Stimulated activated CD8-positive, alpha-beta memory T cell treated with anti-CD3 and anti-CD28 coated beads, Interleukin-15, amount 100 ng/mL, for 24 hours (primary cell): ENCODE measurements around the gene TRIM27.
"Not testable (repeated sequence)": the region's sequence is repeated elsewhere in the genome, so short reads cannot be mapped to it uniquely, and the experiment has no call there.

Source experiments
- DNase-seq: peaks from one replicate; pipeline ENCODE4 v3.0.0-alpha.2; 2020; ENCODE audit warnings: low read depth

Gene TRIM27

DNA sequence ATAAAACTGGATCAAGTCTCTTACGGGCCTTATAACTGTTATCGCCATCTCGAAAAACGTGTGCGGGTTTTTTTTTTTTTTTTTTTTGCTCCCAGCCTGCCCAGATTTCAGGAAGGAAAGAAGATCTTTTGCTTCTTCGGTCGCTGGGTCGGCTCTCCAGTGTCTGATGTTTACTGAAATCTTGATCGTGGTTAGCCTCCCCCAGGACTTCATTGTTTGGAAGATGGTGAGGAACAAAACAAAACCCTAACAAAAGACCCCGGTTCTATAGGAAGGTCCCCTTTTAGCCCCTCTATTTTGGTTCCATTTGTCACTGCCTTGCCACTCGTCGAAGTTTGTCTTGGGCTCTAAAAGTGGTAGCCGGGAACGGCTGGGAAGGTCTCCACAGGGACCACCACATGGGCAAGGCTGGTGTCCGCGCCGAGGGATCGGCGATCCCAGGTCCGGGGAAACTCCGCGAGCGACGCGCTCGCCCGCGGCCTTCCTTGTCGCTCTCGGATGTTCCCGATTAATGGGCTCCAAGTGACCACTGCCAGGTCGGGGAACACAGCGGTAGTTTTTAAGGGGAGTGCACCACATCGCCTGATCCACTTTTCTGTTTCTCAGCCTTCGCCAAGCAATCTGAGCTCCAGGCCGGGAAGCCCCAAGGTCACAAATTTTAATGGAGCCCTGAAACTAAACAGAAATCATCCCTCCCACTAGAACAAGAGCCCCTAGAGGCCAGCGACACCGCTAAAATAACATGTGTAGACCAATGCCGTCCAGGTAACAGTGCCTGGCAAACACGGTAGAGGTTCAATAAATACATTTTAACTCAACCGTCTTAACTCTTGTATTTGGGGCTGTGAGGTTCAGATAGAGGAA, 27.0 kb downstream of the TRIM27 start:
- no peak for DNase-seq

DNA sequence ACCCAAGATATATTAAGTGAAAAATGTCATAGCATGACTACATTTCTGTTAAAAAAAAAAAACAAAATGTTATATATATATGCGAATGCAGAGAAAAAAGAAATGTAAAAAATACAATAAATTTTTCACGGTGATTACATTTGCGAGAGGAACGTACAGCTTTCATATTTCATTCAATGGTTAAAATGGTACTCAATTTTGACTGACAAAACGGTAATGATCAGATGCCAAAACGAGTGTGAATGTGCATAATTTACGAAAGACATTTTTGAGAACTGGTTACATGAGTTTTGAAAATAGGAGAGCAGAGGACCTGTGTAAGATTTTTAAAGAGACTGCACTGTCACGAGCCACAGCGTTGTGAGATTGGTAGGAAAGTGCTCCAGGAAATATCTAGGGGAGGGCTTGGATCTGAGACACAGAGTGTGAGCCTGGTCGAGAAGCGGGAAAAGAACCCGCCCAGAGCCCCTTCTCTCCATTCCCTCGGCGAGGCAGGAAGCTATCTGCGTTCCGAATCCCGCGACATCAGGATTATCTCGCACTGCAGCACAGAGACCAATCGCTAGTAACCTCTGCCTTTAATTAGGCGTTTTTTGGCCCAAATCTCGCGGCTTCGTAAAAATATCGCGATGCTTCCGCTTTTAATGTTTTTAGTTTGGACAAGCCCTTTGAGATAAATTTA, 28.5 kb downstream of the TRIM27 start:
- DNase-seq, result peak; percentile 60

DNA sequence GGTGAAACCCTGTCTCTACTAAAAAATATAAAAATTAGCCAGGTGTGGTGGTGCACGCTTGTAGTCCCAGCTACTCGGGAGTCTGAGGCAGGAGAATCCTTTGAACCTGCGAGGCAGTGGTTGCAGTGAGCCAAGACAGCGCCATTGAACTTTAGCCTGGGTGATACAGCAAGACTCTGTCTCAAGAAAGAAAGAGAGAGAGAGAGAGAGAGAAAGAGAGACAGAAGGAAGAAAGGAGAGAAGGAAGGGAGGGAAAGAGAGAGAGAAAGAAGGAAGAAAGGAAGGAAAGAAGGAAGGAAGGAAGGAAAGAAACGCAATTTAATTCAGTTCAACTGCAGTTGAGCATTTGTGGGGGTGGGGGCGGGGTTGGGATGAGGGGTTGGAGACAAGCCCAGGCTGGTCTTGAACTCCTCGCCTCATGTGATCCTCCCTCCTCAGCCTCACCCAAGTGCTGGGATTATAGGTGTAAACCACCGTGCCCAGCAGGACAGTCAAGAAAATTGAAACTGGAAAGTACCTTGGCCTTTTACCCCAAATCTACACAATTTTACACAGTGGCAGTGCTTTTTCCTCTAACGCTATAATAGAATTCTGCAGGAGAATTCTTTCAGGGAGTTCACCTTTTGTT, 30.5 kb downstream of the TRIM27 start:
- DNase-seq, result no peak

DNA sequence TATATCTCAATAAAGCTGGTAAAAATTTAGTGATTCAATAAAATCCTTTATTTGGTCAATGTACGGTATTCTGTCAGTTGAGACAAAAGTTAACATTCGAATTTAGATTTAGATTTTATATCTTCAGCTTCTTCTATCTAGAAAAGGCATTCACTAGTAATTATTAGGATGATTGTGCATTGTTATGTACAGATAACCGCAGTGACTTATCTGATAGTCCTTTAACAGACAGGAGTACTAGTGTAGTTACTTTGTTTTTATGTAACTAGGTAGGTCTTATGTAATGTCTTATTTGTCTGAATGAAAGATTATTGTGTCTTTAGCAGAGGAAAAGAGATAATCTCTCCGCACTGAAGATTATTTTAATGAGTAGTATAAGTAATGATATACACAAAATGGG, 31.3 kb downstream of the TRIM27 start:
- DNase-seq, result no peak

DNA sequence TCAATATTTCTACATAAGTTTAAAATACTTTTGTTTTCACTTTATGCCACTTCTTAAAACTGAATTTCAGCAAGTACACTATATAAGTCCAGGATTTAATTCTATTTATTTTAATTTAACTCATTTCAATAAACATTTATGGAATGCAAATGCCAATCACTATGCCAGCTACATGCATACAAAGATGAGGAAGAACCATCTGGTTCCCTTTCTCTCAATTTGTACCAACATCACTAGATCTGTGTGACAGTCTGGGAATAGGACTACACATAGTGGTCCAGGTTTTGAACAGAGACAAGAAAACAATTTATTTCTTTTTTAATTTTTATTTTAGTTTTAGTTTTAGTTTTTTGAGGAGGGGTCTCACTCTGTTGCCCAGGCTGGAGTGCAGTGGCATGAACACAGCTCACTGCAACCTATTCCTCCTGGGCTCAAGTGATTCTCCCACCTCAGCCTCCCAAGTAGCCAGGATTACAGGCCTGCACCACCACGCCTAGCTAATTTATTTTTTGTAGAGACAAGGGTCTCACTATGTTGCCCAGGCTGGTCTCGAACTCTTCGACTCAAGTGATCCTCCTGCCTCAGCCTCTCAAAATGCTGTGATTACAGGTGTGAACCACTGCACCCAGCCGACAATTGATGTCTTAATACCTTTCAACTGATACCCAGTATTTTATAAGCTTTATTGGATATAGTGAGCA, 35.8 kb downstream of the TRIM27 start:
- DNase-seq, result no peak

DNA sequence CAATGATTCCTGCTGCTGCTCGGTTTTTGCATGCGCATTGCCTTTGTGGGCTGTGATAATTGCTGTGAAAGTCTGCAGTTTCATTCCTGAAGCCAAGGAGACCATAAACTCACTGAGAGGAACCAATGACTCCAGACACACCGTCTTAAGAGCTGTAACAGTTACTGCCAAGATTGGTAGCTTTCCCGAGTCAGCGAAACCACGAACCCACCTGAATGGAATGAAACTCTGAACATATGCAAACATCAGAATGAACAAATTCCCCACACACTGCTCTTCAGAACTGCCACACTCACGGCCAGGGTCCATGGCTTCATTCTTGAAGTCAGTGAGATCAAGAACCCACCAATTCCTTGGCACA, 37.7 kb downstream of the TRIM27 start:
- DNase-seq, result no peak

DNA sequence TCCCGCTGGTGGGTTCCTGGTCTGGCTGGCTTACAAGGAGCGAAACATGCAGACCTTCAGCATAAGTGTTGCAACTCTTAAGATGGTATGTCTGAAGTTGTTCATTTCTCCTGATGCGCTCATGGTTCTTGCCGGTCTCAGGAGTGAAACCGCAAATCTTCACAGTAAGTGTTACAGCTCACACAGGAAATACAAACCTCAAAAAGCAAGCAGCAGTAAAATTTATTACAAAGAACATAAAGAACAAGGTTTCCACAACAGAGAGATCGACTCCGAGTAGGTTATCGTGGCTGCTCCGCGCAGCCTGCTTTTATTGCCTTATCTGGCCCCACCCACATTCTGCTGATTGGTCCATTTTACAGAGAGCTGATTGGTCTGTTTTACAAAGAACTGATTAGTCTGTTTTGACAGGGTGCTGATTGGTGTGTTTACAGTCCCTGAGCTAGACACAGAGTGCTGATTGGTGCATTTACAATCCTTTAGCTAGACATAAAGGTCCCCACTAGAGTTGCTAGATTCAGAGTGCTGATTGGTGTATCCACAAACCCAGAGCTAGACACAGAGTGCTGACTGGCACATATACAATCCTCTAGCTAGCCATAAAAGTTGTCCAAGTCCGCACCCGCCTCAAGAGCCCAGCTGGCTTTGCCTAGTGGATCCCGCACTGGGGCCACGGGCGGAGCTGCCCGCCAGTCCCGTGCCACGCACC, 39.2 kb downstream of the TRIM27 start:
- no peak for DNase-seq

DNA sequence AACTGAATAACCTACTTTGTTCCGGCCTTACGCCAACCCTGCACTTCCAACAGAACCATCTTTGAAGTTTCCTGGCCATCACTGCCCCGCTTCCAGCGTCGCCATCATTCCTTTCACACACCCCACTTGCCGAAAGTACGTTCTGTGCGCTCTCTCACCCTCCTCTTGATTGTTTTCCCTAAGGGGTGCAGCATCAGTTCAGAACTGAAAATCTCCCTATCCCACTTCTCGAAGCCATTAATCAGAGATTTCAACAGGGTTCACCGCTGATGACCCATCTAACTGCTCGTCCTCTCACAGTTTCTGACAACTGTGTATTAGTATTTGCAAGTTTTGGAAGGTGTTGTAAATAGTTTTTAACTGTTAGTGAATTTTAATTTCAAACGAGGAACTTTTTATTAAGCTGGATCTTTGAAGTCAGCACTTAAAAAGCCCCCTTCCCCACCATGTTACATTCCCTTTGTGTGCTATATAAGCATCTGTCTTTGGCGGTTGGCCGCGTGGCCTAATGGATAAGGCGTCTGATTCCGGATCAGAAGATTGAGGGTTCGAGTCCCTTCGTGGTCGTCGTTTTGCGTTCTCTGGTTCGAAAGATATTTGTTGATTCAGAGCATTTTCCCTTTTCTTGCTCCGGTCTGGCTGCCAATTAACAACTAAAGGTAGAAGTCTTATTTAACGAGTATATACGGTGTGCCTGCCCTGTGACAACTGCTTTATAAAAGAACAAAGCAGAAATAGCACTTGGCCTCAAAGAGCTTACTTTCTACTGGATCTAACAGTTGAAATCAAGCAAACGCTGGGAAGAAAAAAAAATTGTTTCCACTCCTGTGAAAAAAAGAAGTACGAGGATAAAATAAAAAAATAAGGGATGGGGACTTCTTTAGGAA, 42.6 kb downstream of the TRIM27 start:
- peak; percentile 51 for DNase-seq

DNA sequence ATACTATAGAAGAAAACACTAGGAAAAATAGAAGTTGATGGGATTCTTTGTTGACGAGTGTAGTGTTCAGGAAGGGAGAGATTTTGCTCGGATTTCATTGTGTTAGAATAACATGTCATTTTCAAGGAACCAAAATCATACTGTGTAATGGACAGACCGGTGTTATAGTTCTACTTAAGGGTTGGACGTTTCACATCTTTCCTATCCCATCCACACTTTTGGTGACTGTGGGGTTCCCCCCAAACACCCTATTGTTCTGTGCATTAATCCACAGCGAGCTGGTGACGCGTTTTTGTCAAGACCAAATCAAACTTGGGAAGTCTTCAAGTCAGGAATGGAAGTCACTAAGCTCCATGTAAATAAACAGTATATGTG, 43.3 kb downstream of the TRIM27 start:
- DNase-seq, result no peak

DNA sequence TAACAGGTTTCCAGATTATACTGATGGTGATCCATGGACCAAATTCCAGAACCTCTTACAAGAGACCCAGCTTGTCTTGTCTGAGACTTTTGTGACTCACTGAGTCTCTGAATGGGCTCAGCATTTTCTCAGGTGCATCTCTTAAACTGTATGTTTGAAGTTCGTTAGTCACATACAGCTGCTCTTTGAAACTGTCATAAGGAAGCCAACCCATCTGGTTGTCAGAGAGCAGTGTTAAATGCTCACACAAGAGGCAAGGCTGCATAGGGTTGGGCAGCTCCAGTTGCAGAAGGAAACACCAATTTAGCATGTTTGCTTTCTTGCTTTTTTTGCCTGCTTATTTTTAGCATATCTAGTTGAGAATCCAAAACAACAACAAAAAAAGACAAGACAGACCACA, 47.1 kb downstream of the TRIM27 start:
- DNase-seq, result no peak

DNA sequence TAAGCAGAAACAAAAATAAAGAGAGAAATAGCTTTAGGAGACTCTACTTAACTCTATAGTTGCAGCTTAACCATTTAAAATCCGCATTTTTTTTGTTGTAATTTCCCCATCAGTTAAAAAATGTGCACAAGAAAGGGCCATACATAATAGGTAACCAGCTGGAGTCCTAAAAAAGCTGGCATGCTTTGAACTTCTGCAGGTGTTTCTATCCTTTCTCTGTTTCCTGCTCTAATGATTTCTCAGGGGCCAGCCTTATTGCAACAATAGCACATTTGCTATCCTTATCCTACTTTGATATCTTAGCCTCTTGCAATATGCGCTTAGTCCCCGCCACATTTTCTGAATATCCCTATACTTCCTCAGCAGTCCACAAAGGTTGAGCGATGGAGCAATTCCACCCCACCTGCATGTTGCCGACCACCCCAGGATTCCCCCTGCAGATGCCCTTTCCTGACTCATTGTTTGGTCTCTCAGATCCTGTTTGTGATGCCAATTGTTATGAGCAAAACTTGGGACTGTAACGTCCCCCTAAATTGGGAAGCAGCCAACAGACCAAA, 48.5 kb downstream of the TRIM27 start:
- no peak for DNase-seq

DNA sequence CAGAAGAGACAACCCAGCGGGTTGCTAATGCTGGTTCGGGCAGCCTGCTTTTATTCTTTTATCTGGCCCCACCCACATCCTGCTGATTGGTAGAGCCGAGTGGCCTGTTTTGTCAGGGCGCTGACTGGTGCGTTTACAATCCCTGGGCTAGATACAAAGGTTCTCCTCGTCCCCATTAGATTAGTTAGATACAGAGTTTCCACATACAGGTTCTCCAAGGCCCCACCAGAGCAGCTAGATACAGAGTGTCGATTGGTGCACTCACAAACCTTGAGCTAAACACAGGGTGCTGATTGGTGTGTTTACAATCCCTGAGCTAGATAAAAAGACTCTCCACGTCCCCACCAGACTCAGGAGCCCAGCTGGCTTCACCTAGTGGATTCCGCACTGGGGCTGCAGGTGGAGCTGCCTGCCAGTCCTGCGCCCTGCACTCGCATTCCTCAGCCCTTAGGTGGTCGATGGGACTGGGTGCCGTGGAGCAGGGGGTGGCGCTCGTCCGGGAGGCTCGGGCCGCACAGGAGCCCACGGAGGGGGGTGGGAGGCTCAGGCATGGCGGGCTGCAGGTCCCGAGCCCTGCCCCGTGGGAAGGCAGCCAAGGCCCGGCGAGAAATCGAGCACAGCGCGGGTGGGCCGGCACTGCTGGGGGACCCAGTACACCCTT, 51.5 kb downstream of the TRIM27 start:
- not testable (repeated sequence) for DNase-seq

DNA sequence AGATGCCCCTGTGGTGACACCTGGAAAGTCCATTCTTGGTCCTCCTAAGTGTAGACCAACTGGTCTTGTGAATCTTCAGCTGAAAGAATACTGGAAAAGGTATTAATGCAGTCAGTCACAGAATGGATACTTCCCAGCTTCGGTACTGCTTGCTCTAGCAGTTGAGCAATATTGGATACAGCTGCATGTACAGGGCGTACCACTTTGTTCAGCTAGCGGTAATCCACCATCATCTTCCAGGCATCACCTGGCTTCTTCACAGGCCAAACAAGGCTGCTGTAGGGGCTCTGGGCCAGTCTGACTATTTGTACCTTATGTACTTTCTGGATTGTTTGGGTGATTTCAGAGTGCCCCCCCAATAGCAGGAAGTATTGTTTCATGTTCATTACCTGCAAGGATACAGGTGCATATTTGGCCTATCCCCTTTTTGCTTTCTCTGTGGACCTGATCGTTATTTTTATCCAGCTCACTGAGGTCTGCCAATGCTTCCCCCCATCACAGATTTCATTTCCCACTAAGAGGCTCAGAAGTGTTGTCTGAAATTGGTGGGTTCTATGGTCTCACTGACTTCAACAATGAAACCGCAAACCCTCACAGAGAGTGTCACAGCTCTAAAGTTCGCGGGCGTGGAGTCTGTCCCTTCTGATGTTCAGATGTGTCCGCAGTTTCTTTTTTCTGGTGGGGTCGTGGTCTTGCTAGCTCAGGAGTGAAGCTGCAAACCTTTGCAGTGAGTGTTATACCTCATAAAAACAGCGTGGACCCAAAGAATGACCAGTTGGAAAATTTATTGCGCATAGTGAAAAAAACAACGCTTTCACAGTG, 52.2 kb downstream of the TRIM27 start:
- DNase-seq, result no peak

DNA sequence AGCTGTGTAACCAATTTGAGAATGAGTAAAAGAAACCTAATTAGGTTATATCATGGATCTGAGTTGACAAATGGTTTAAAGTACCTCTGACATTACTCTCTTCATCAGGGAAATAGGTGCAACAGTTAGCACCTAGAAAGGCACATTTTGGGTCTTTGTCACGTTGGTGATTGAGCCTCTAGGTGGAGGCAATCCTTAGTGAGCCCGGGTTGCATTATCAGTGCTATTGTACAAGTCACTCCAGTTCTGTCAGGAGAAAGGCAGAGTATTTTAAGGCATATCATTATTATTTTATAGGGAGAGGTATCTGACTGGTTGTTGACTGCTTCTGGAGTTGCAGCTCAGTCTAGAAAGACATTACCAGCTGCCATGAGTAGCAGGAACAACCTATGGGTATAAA, 54.9 kb downstream of the TRIM27 start:
- DNase-seq, result no peak

DNA sequence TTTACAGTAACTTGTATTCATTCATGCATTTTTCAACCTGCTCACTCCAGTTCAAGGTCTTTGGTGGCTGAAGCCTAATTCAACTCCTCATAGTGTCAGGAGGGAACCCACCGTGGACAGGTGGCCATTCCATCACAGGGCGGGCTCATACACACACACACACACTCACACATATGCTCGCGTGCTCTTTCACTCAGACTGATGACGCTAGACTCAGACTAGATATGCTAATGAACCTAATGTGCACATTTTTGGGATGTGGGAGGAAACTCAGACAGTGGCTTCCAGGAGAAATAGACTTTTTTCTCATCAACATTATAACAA, 56.7 kb downstream of the TRIM27 start:
- no peak for DNase-seq

DNA sequence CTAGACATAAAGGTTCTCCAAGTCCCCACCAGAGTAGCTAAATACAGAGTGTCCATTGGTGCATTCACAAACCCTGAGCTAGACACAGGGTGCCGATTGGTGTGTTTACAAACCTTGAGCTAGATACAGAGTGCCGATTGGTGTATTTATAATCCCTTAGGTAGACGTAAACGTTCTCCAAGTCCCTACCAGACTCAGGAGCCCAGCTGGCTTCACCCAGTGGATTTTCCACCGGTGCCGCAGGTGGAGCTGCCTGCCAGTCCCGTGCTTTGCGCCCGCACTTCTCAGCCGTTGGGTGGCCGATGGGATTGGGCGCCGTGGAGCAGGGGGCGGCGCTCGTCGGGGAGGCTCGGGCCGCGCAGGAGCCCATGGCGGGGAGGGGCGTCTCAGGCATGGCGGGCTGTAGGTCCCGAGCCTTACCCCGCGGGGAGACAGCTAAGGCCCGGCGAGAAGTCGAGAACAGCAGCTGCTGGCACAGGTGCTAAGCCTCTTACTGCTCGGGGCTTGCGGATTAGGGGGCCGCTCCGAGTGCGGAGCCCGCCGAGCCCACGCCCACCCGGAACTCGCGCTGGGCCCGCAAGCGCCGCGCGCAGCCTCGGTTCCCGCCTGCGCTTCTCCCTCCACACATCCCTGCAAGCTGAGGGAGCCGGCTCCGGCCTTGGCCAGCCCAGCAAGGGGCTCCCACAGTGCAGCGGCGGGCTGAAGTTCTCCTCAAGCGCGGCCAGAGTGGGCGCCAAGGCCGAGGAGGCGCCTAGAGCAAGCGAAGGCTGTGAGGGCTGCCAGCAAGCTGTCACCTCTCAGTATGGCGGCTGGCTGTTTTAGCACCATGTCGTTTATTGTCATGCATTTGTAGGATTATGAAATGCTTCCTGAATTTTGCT, 57.3 kb downstream of the TRIM27 start:
- peak; percentile 41 for DNase-seq

DNA sequence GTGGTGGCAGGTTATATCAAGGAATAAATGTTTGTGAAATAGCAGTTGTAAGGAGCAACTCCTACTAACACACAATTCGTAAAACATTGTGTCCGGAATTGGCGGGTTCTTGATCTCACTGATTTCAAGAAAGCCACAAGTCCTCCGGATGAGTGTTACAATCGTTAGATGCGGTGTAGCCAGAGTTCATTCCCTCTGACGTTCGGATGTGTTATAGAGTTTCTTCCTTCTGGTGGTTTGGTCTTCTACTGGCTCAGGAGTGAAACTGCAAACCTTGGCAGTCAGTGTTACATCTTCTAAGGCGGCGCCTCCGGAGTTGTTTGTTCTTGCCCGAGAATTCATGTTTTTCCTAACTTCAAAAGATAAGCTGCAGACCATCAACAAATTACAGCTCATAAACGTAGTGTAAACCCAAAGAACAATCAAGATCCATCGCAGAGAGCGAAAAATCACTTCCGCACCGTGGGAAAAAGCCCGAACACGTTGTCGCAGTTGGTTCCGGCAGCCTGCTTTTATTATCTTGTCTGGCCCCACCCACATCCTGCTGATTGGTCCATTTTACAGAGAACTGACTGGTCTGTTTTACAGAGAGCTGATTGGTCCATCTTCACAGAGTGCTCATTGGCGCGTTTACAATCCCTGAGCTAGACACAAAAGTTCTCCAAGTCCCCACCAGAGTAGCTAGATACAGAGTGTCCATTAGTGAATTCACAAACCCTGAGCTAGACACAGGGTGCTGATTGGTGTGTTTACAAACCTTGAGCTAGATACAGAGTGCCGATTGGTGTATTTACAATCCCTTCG, 58.2 kb downstream of the TRIM27 start:
- no peak for DNase-seq
